Sigmoid colon (tissue), 7 donors: ENCODE measurements around the gene GPBAR1. TPM values are rescaled to one million over a fixed set of nuclear protein-coding genes. Genes with fewer than 3 reads are reported as not detected.

Experiments used
- DNase-seq: peaks from one replicate; pipeline ENCODE4 v3.0.0-alpha.2; 2019
- H3K27ac ChIP-seq, 4 donors: fragments of 200-600 bp; sonication (generic); one replicate each; pipeline ENCODE4 v1.5.1; 2016 to 2019; ENCODE audit warnings: mild to moderate bottlenecking in 1 of 4
- H3K27me3 ChIP-seq, 3 donors: fragments of 200-600 bp; sonication (generic); one replicate each; pipeline ENCODE4 v1.5.1; 2019; ENCODE audit warnings: mild to moderate bottlenecking in 1 of 3
- H3K36me3 ChIP-seq, 4 donors: fragments of 200-600 bp; sonication (generic); one replicate each; pipeline ENCODE4 v1.5.1; 2016 to 2019
- H3K4me1 ChIP-seq, 4 donors: fragments of 200-600 bp; sonication (generic); one replicate each; pipeline ENCODE4 v1.5.1; 2017 to 2019
- H3K4me3 ChIP-seq, 4 donors: fragments of 200-600 bp; sonication (generic); one replicate each; pipeline ENCODE4 v1.5.1; 2017 to 2019; ENCODE audit warnings: mild to moderate bottlenecking in 2 of 4, moderate library complexity in 1 of 4
- H3K9me3 ChIP-seq, 4 donors: fragments of 200-600 bp in 3 of 4; sonication (generic) in 3 of 4; one replicate each; pipeline versions ENCODE4 v1.5.1 to v1.6.1; 2013 to 2019
- EP300 ChIP-seq, 4 donors: sonication (generic); formaldehyde crosslinking; IDR thresholded peaks; one replicate each; pipeline ENCODE4 v1.6.1; 2017; ENCODE audit warnings: antibody characterized with exemption in 4 of 4
- POLR2A ChIP-seq, 2 donors: fragments of 450-650 bp; IDR thresholded peaks; one replicate each; pipeline ENCODE4 v1.6.1; 2016; ENCODE audit warnings: antibody characterized with exemption in 2 of 2, mild to moderate bottlenecking in 2 of 2, moderate library complexity in 2 of 2
- POLR2AphosphoS5 ChIP-seq, 4 donors: sonication (generic); formaldehyde crosslinking; IDR thresholded peaks; one replicate each; pipeline ENCODE4 v1.6.1; 2017; ENCODE audit warnings: antibody characterized with exemption in 4 of 4
- WGBS, 2 donors: extraction: QIAGEN DNeasy Blood & Tissue Kit; methylation state at CpG; one replicate each; pipeline ENCODE4 v1.1.7; 2013; 5-methylcytosine and 5-hydroxymethylcytosine counted together
- intact Hi-C: fragments of 100-400 bp; cut with DNase I; formaldehyde crosslinking; loops from one replicate; pipeline ENCODE4 v1.15.1; 2023
- polyA plus RNA-seq, 3 donors: library from polyadenylated mRNA; stranded (reverse); fragments of 200-250 nt; gene quantifications; one replicate each; pipeline ENCODE4 v1.2.3, GENCODE V29; 2013
- total RNA-seq, 4 donors: library from RNA; depleted of rRNA; stranded (reverse); fragments of >200 nt; gene quantifications; one replicate each; pipeline ENCODE4 v1.1.0, GENCODE V29; 2016
- TF ChIP-seq, protein P1 (sequence below), 4 experiments: fragments of 450-650 bp in 3 of 4; fragments of 200-600 bp in 1 of 4; IDR thresholded peaks; one replicate each; pipeline ENCODE4 v1.5.1; 2016 to 2019; ENCODE audit warnings: antibody characterized with exemption in 4 of 4, mild to moderate bottlenecking in 3 of 4, moderate library complexity in 2 of 4
- donor health status: healthy with polysubstance abuse.
- donor health status: Bipolar disorder and iron deficiency.
- donor health status: healthy.

GPBAR1 gene
- total and polyA plus RNA-seq, 7 donors: 0.60 to 7.1 (median 3.1) TPM

DNA sequence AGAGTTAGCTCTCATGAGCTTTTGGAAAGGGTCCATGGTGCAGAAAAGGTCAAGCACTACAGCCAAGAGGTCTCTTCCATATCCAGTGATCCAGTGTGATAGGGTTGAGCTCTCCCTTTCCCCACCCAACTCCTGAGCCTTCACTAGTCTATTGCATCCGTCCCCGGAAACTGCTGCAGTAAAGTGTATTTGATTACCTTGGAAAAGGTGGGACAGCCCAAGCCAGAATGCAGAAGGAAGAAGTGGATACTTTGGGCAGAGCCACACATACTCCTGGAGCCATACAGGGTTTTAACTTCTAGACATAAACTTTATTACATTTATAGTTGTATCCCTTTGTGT, 13.1 kb downstream of the GPBAR1 start:
- Histone ChIP-seq H3K27me3 (no peaks in the 10 kb centered on the region), H3K9me3 (no peaks in the 10 kb centered on the region), H3K27ac (peak overlapping the region; percentile 78 to 84 (median 82)), H3K4me3 (no peak overlapping the region), H3K36me3 (peaks cover 44 to 54% (median 53%) of the 10 kb centered on the region in 4 donors), H3K4me1 (peaks cover 0 to 38% (median 33%) of the 10 kb centered on the region in 4 donors)
- DNase-seq: no peak
- WGBS, 2 donors: 22 to 68% methylated on average over 2 of the region's 2 CpGs
- intact Hi-C loops: loop anchor here (1.0 to 5.0 kb wide), 4 partner anchors 8 to 123 kb away; no protein-coding TSS in a partner anchor
- TF ChIP-seq POLR2AphosphoS5 (IDR thresholded peaks at IDR 0.05) (no peak), EP300 (IDR thresholded peaks at IDR 0.05) (no peak), POLR2A (IDR thresholded peaks at IDR 0.05) (peak in 1 of 2 donors; percentile 32)

DNA sequence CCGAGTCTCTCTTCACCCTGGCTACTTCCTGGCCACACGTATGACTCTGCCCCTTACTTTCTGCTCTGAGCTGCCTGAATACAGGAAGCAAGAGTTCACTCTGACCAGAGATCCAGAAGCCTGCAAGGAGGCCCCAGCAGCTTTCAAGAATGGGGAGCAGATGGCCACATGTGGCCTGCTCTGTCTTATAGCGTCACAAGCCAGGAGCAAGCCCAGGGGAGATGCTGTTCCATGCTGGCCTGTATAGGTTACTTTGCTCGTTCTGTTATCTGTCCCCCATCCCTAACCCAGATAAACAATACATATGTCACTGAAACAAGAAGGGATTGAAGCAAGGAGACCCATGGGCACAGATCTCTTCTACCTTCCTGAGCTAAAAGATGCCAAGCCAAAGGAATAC, 13.8 kb downstream of the GPBAR1 start:
- Histone ChIP-seq H3K9me3 (no peaks in the 10 kb centered on the region), H3K4me1 (peaks cover 0 to 38% (median 27%) of the 10 kb centered on the region in 4 donors), H3K4me3 (no peak overlapping the region), H3K36me3 (peaks cover 51 to 61% (median 61%) of the 10 kb centered on the region in 4 donors), H3K27me3 (no peaks in the 10 kb centered on the region), H3K27ac (peak overlapping the region; percentile 78 to 84 (median 82))
- intact Hi-C loops: loop anchor here (5.0 kb wide), 1 partner anchor 87 kb away; no protein-coding TSS in a partner anchor
- DNase-seq: no peak
- TF ChIP-seq POLR2A (IDR thresholded peaks at IDR 0.05) (no peak), POLR2AphosphoS5 (IDR thresholded peaks at IDR 0.05) (no peak), EP300 (IDR thresholded peaks at IDR 0.05) (no peak)
- TF ChIP-seq, protein P1, sequence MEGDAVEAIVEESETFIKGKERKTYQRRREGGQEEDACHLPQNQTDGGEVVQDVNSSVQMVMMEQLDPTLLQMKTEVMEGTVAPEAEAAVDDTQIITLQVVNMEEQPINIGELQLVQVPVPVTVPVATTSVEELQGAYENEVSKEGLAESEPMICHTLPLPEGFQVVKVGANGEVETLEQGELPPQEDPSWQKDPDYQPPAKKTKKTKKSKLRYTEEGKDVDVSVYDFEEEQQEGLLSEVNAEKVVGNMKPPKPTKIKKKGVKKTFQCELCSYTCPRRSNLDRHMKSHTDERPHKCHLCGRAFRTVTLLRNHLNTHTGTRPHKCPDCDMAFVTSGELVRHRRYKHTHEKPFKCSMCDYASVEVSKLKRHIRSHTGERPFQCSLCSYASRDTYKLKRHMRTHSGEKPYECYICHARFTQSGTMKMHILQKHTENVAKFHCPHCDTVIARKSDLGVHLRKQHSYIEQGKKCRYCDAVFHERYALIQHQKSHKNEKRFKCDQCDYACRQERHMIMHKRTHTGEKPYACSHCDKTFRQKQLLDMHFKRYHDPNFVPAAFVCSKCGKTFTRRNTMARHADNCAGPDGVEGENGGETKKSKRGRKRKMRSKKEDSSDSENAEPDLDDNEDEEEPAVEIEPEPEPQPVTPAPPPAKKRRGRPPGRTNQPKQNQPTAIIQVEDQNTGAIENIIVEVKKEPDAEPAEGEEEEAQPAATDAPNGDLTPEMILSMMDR (IDR thresholded peaks at IDR 0.05): no peak
- WGBS, 2 donors: 52 to 77% methylated on average over 4 of the region's 4 CpGs

DNA sequence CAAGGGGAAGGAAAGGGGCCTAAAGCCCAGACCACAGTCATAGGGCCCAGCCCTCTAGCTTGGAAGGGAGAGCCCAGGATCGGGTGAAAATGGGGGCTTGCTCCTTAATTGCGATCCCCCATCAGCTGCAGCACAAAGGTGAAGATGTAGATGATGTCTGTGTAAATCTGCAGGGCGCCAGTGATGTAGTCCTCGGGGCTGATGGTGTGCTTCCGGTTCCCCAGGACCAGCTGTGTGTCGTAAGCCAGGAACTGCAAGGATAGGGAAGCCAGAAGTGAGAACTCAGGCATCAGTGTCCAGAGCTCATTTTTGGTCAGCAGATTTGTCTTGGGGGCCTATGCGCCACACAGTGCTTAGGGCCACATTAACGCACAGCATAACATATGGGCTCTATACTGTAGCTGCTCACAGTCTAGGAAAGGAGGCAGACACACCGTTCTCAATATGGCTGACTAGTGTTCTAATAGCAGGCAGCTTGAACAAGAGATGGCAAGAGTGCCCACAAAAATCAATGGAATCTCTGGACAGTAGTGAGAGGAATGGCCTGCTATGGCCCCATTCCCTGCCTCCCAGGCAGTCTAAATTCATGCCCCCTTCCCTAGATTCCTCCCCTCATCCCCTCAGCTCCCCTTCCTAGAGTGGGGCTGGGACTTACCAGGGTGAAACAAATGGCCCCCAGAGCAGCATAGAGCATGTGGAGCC, 14.7 kb downstream of the GPBAR1 start:
- peaks cover 0 to 38% (median 27%) of the 10 kb centered on the region in 4 donors for H3K4me1 ChIP-seq
- WGBS, 2 donors: 83 to 86% methylated on average over 9 of the region's 9 CpGs
- peak overlapping the region in 2 of 4 donors; percentile 78 to 81 for H3K27ac ChIP-seq
- TF ChIP-seq POLR2AphosphoS5 (IDR thresholded peaks at IDR 0.05): no peak
- TF ChIP-seq, protein P1 (IDR thresholded peaks at IDR 0.05): no peak
- no peak for TF ChIP-seq EP300 (IDR thresholded peaks at IDR 0.05)
- no peak for TF ChIP-seq POLR2A (IDR thresholded peaks at IDR 0.05)
- no peak overlapping the region for H3K4me3 ChIP-seq
- DNase-seq: no peak
- no peaks in the 10 kb centered on the region for H3K9me3 ChIP-seq
- intact Hi-C loops: no loop called here
- H3K27me3 ChIP-seq: no peaks in the 10 kb centered on the region
- H3K36me3 ChIP-seq: peaks cover 60 to 70% (median 70%) of the 10 kb centered on the region in 4 donors

DNA sequence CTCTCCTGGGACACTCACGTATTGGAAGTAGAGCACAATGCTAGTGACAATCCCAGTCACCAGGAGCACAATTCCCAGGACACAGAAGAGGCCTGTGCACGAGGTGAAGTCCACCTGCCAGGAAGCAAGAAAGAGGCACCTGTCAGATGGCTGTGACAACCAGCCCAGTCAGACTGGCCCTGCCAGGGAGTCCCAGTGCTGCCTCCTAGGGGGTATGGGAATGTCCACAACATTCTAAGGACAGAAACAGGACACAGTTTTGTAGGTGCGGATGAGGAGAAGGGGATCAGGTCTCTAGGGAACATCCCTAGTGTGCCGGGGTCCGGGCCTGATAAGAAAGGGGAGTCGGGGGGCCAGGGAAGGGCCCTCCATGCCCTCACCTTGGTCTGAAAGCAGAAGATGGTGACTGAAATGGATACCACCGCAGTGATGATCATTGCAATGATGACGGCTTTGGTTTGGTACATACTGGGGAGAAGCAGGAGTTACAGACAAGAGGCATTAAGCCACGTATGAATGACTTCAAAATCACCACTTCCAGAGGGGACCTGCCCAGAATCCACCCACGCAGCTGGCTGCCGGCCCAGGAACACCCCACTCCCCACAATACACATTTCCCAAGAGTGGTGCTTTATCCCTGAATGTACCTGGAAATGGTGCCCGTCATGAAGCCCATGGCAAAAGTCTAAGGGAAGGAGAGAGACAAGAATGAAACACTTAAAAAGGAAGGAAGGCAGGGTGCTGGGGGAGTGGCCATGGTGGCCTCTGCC, 16.4 kb downstream of the GPBAR1 start:
- no peak for DNase-seq
- WGBS, 2 donors: 83 to 87% methylated on average over 12 of the region's 12 CpGs
- intact Hi-C loops: no loop called here
- H3K4me3 ChIP-seq: no peak overlapping the region
- peak overlapping the region in 2 of 4 donors; percentile 5 to 6 for H3K27ac ChIP-seq
- TF ChIP-seq POLR2AphosphoS5 (IDR thresholded peaks at IDR 0.05): no peak
- TF ChIP-seq, protein P1 (IDR thresholded peaks at IDR 0.05): no peak
- TF ChIP-seq EP300 (IDR thresholded peaks at IDR 0.05): no peak
- no peak for TF ChIP-seq POLR2A (IDR thresholded peaks at IDR 0.05)
- H3K9me3 ChIP-seq: no peaks in the 10 kb centered on the region
- peaks cover 61 to 86% (median 78%) of the 10 kb centered on the region in 4 donors for H3K36me3 ChIP-seq
- peaks cover 0 to 37% (median 23%) of the 10 kb centered on the region in 4 donors for H3K4me1 ChIP-seq
- H3K27me3 ChIP-seq: no peaks in the 10 kb centered on the region

DNA sequence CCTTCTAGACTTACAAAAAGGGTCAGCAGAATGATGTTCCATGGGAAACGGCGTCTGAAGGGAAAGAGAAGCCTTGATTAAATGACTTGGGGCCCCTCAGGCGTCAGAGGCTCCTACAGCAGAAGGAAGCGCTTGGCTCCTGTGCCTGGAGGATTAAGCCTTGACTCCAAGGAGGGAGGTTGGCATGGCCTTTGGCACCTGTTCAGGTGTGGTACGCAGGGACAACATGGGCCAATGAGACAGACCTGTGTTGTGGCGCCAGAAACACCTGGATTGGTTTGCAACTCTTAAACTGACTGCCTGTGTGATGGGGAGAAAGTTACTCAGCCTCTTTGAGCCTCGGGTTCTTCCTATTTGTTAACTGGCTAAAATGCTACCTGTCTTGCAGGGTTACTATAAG, 17.1 kb downstream of the GPBAR1 start:
- no peaks in the 10 kb centered on the region for H3K9me3 ChIP-seq
- no peak overlapping the region for H3K4me3 ChIP-seq
- H3K36me3 ChIP-seq: peaks cover 61 to 86% (median 78%) of the 10 kb centered on the region in 4 donors
- no peak for DNase-seq
- H3K4me1 ChIP-seq: peaks cover 0 to 37% (median 23%) of the 10 kb centered on the region in 4 donors
- intact Hi-C loops: no loop called here
- TF ChIP-seq POLR2AphosphoS5 (IDR thresholded peaks at IDR 0.05) (no peak), EP300 (IDR thresholded peaks at IDR 0.05) (no peak), POLR2A (IDR thresholded peaks at IDR 0.05) (no peak)
- TF ChIP-seq, protein P1 (IDR thresholded peaks at IDR 0.05): no peak
- 86 to 89% methylated on average over 7 of the region's 7 CpGs for WGBS, 2 donors
- H3K27me3 ChIP-seq: no peaks in the 10 kb centered on the region
- H3K27ac ChIP-seq: peak overlapping the region in 3 of 4 donors; percentile 5 to 6 (median 6)
